Measurements from ENCODE around the gene DEFB129. TPM values are rescaled to one million over a fixed set of nuclear protein-coding genes. Genes with fewer than 3 reads are reported as not detected.

DEFB129 gene
- total and polyA plus RNA-seq, 9 of the 15 experiments (the other 6 are each of a cell fraction or from before 2014, with no cell fraction given), result not detected

DNA sequence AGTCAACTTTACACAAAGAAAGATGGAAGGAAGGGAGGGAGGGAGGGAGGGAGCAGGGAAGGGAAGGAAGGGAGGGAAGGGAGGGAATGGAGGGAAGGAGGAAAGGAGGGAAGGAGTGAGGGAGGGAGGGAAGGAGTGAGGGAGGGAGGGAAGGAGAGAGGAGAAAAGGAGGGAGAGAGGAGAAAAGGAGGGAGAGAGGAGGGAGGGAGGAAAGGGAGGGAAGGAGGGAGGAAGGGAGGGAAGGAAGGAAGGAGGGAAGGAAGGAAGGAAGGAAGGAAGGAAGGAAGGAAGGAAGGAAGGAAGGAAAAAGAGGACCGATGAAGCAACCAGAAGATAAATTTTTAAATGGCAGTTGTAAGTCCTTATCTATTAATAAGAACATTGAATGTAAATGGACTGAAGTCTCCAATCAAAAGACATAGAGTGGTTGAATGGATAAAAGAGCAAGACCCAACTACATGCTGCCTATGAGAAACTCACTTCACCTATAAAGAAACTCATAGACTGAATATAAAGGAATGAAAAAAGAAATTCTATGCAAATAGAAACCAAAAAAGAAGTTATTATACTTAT is 5.7 kb upstream of the DEFB129 start:
- no peaks in the 10 kb centered on the region for H3K79me2 ChIP-seq (ENCODE audit: control insufficient read depth, insufficient read depth, low read length)
- H3K4me2 ChIP-seq (ENCODE audit: insufficient read depth, low read length), result no peak overlapping the region
- ChIA-PET CTCF (ENCODE audit: low intra/inter-chr PET ratio) (no interaction called here), POLR2A (no interaction called here)
- WGBS (ENCODE audit: insufficient coverage, low coverage, missing lambda C conversion rate), result no CpG with 5 or more reads among the region's 1 CpG
- H3K4me1 ChIP-seq (replicated peaks in 1 of 2; ENCODE audit: control insufficient read depth in 2 of 2, insufficient read depth in 2 of 2, low read length in 2 of 2), result no peaks in the 10 kb centered on the region
- no peak overlapping the region for H3K4me3 ChIP-seq
- no peak for ATAC-seq
- intact Hi-C loops (cut with micrococcal nuclease), result no loop called here
- no TSS peak for BruUV-seq (replicated peaks)
- TF ChIP-seq PCBP2 (IDR thresholded peaks at IDR 0.05; ENCODE audit: low read depth, low read length, poor library complexity, severe bottlenecking) (peak; percentile 82), ESRRB (CRISPR knock-in tag; IDR thresholded peaks at IDR 0.05; ENCODE audit: borderline replicate concordance) (no peak), HNRNPK (IDR thresholded peaks at IDR 0.05; ENCODE audit: low read depth, low read length, poor library complexity, severe bottlenecking) (peak; percentile 73)
- TF ChIP-seq, protein P1, sequence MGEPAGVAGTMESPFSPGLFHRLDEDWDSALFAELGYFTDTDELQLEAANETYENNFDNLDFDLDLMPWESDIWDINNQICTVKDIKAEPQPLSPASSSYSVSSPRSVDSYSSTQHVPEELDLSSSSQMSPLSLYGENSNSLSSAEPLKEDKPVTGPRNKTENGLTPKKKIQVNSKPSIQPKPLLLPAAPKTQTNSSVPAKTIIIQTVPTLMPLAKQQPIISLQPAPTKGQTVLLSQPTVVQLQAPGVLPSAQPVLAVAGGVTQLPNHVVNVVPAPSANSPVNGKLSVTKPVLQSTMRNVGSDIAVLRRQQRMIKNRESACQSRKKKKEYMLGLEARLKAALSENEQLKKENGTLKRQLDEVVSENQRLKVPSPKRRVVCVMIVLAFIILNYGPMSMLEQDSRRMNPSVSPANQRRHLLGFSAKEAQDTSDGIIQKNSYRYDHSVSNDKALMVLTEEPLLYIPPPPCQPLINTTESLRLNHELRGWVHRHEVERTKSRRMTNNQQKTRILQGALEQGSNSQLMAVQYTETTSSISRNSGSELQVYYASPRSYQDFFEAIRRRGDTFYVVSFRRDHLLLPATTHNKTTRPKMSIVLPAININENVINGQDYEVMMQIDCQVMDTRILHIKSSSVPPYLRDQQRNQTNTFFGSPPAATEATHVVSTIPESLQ (CRISPR knock-in tag; IDR thresholded peaks at IDR 0.05), result no peak
- H3K36me3 ChIP-seq (ENCODE audit: control insufficient read depth, insufficient read depth, low read length), result no peaks in the 10 kb centered on the region
- no peak overlapping the region for H3K27ac ChIP-seq (ENCODE audit: extremely low read depth, low read depth, low read length)
- no peak overlapping the region for H2AFZ ChIP-seq (ENCODE audit: low read depth, low read length)
- DNase-seq (ENCODE audit: extremely low read depth in 1 of 4, low spot score in 3 of 4), result no peak
- in situ Hi-C loops (cut with MboI), result no loop called here
- H4K20me1 ChIP-seq (replicated peaks; ENCODE audit: control insufficient read depth, insufficient read depth, low read length), result no peaks in the 10 kb centered on the region
- H3K9ac ChIP-seq (ENCODE audit: insufficient read depth in 1 of 2, low read depth in 2 of 2, low read length in 2 of 2), result no peak overlapping the region
- H3K9me1 ChIP-seq (ENCODE audit: control insufficient read depth, insufficient read depth, low read length), result no peaks in the 10 kb centered on the region
- 0 out of 5 replicates have a peak, but pooled peaks cover 0 to 4% of the 10 kb centered on the region in 2 experiments for H3K27me3 ChIP-seq (ENCODE audit: control insufficient read depth in 2 of 2, insufficient read depth in 2 of 2, low read length in 2 of 2)
- FAIRE-seq, result no peak
- no peaks in the 10 kb centered on the region for H3K9me3 ChIP-seq (replicated peaks; ENCODE audit: control insufficient read depth, insufficient read depth, low read depth, low read length)

All from K562 (cell line).